GM12801 (cell line): Measurements from ENCODE around the gene CSPG5.

Source experiments
- TF ChIP-seq, protein P1 (sequence below): IDR thresholded peaks from one replicate; pipeline ENCODE4 v1.5.1; 2011; ENCODE audit warnings: control low read depth; ENCODE audit not compliant: insufficient read length; ENCODE audit errors: extremely low read depth

Gene CSPG5

DNA sequence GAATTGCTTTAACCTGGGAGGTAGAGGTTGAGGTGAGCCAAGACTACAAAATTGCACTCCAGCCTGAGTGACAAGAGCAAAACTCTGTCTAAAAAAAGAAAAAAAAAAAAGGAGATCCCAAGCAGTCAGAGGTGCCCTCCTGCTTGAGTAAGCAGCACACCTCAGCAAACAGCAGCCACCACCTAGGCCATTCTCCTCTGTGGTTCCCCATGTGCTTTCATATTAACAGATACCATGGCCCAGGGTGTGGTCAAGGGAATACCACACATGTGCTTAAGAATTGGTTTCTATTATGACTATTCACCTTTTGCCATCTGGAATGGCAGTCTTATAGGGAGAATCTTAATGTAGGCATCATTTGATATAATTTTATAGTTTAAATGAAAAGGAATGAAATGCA, 24.7 kb upstream of the CSPG5 start:
- TF ChIP-seq, protein P1, sequence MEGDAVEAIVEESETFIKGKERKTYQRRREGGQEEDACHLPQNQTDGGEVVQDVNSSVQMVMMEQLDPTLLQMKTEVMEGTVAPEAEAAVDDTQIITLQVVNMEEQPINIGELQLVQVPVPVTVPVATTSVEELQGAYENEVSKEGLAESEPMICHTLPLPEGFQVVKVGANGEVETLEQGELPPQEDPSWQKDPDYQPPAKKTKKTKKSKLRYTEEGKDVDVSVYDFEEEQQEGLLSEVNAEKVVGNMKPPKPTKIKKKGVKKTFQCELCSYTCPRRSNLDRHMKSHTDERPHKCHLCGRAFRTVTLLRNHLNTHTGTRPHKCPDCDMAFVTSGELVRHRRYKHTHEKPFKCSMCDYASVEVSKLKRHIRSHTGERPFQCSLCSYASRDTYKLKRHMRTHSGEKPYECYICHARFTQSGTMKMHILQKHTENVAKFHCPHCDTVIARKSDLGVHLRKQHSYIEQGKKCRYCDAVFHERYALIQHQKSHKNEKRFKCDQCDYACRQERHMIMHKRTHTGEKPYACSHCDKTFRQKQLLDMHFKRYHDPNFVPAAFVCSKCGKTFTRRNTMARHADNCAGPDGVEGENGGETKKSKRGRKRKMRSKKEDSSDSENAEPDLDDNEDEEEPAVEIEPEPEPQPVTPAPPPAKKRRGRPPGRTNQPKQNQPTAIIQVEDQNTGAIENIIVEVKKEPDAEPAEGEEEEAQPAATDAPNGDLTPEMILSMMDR = no peak

DNA sequence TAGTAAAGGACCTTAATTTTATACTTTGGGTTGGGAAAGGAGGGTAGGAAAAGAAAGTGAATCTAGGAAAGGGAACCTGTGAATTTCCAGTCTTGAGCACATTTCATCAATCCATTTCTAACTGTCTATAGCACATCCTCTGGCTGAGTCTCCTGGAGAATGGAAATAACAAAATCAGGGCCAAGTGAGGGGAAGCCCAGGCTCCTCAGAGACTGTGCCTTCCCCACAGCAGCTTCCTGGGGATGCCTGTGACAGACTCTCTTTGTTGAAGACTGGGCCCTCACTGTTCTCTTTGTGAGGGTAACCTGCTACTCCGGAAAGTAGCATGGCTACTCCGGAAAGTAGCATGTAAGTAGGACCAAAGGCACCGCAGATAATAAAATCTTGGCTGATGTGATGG, 22.6 kb upstream of the CSPG5 start:
- TF ChIP-seq, protein P1 = no peak

DNA sequence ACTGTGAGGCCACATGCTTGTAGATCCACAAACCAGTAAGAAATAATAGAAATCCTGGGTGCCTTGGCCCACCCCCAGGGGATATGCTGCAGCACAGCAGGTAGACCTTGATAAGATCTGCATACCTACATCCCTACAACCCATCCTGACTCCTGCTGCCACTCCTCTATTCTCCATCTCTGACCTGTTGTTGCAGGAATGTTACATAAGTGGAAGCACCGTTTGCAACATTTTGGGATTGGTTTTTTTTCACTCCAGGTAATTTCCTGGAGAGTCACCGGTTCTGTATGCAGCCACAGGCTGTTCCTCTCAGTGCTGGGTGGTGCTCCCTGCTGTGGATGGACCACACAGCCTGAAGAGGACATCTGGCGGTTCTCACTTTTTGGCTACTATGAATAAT, 16.1 kb upstream of the CSPG5 start:
- TF ChIP-seq, protein P1 = no peak

DNA sequence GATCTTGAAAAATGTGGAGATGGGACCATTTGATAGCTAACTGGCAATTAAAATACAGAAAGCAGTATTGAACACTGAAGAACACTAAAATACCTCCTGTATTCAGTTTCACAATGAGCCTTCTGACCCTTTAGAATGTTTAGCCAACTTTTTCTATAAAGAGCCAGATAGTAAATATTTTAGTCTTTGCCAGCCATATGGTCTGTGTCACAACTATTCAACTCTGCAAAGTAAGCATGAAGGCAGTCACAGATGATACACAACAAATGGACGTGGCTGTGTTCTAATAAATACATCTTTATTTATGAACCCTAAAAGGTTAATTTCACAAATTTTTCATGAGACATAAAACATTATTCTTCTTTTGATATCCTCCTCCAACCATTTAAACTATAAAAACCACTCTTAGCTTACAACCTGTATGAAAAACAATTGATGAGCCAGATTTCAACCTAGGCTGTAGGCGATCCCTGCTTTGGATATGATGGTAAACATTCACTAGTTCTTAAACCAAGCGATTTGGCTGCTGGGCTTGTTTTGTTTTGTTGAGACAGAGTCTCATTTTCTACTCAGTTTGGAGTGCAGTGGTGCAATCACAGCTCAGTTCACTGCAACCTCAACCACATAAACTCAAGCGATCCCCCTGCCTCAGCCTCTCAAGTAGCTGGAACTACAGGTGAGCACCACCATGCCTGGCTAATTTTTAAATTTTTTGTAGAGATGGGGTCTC, 13.6 kb upstream of the CSPG5 start:
- TF ChIP-seq, protein P1 = no peak

DNA sequence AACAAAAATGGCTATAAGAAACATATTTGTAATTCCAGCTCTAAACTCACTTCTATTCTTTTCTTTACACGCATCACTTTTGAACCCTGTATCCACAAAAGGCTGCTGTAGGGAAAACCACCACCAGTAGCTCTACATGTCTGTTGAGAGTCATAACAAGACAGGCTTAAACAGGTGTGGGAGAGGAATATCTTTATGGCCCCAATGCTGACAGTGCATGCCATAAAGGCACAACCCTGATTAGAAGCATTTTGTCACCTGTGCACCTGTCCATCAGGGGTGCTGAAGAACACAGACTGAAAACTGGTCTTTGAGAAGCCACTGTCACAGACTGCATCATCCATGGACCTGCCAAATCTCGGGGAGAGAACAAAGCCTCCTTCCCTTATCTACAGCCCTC, 11.6 kb upstream of the CSPG5 start:
- TF ChIP-seq, protein P1 = no peak

DNA sequence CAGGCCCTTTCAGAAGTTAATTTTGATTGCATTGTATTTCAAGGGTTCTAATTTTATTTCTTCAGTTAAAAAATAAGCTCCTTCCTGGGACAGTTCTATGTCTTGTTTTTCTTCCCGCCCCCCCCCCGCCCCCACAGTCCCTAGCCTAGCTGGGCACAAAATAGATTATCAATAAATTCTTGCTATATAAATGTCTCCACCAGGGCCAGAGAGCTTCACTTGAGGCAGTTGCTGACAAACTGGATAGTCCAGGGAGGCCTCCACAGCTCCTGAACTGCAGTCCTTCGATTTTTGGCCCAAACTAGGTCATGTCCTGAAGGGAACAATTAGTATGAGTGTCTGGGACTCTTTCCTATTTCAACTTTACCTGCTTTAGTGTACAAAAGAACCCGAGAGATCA, 9.9 kb upstream of the CSPG5 start:
- TF ChIP-seq, protein P1 = no peak

DNA sequence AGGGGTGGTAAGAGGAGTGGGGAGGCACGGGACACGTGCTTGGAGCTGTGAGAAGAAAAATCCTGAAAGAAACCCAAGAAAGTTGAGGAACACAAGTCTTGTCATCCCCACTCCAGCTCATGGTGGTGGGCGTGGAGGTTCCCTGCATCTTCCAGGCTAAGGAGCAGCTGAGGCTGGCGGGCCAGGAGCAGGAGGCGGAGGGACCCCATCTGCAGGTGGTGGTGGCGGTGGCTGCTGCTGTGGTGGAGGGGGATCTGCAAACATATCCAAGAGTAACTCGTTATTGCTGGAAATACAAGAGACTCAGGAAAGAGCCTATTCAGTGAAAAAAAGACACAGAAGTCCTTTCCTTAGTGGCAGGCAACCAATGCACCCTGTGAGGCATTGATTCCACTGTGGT, 9.4 kb upstream of the CSPG5 start:
- TF ChIP-seq, protein P1 = no peak

DNA sequence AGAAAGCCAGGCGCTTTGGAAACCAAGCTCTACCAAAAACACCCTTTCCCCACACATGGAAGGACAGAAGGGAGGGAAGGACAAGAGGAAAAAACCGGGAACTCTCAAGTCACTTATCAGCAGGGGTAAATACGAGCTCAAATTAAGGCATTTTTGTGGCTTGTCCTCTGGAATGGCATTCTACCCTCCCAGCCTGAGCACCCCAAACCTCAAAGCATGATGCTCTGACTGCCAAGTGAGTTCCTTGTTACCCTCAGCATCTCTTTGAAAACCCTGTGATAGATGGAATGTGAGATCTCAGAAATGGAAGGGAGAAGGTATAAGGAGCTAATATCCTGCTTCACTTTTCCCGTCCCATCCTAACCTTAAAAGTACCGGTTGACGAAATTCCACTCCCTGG, 8.1 kb upstream of the CSPG5 start:
- TF ChIP-seq, protein P1 = no peak
